Measurements from ENCODE around the gene NLRP1.

Gene NLRP1

GRCh38 chr17:5607946-5608345 is 23.6 kb upstream of the NLRP1 start:
- TF ChIP-seq CTCF (IDR thresholded peaks at IDR 0.05), result no peak
- H3K4me3 ChIP-seq, result no peak overlapping the region

GRCh38 chr17:5605452-5605851 is 21.1 kb upstream of the NLRP1 start:
- no peak overlapping the region for H3K4me3 ChIP-seq
- no peak for TF ChIP-seq CTCF (IDR thresholded peaks at IDR 0.05)
- no peak overlapping the region for H3K27ac ChIP-seq
- DNase-seq (ENCODE audit: low spot score), result no peak

More at GRCh38 chr17:5607946-5608345, 23.6 kb upstream of the NLRP1 start:
- no peak for DNase-seq (ENCODE audit: low spot score)
- no peak overlapping the region for H3K27ac ChIP-seq

- no peak for DNase-seq (ENCODE audit: low spot score)
- H3K27ac ChIP-seq, result no peak overlapping the region
- no peak for TF ChIP-seq CTCF (IDR thresholded peaks at IDR 0.05)
- no peak overlapping the region for H3K4me3 ChIP-seq
These were observed 15.7 kb upstream of the NLRP1 start for GRCh38 chr17:5600041-5600440.

GRCh38 chr17:5598457-5598856 is 14.1 kb upstream of the NLRP1 start:
- Histone ChIP-seq H3K27ac (no peak overlapping the region), H3K4me3 (no peak overlapping the region)
- DNase-seq (ENCODE audit: low spot score), result no peak
- TF ChIP-seq CTCF (IDR thresholded peaks at IDR 0.05), result no peak

GRCh38 chr17:5596421-5596820 is 12.1 kb upstream of the NLRP1 start:
- no peak for TF ChIP-seq CTCF (IDR thresholded peaks at IDR 0.05)

GRCh38 chr17:5595831-5596230 is 11.5 kb upstream of the NLRP1 start:
- Histone ChIP-seq H3K27ac (no peak overlapping the region), H3K4me3 (no peak overlapping the region)
- peak; percentile 61 for DNase-seq (ENCODE audit: low spot score)
- TF ChIP-seq CTCF (IDR thresholded peaks at IDR 0.05), result no peak

More at GRCh38 chr17:5596421-5596820, 12.1 kb upstream of the NLRP1 start:
- Histone ChIP-seq H3K4me3 (no peak overlapping the region), H3K27ac (no peak overlapping the region)
- no peak for DNase-seq (ENCODE audit: low spot score)

- DNase-seq (ENCODE audit: low spot score), result peak; percentile 12
- peak; percentile 35 for TF ChIP-seq CTCF (IDR thresholded peaks at IDR 0.05)
- H3K27ac ChIP-seq, result no peak overlapping the region
- no peak overlapping the region for H3K4me3 ChIP-seq
These were observed 8.1 kb upstream of the NLRP1 start for GRCh38 chr17:5592382-5592781.
